Effector memory CD4-positive, alpha-beta T cell (primary cell): ENCODE measurements around the gene NAT16.
A peak's percentile ranks its signal among the peaks of the same experiment; 100 is the strongest.

Source experiments
- DNase-seq, 3 donors: peaks; one replicate each; pipeline ENCODE4 v3.0.0-alpha.2; 2020
- H3K27ac ChIP-seq: 2 replicates; pipeline ENCODE4 v1.7.0; 2013; ENCODE audit warnings: mild to moderate bottlenecking, low read length, moderate library complexity; ENCODE audit not compliant: insufficient read depth, poor library complexity, severe bottlenecking
- H3K27me3 ChIP-seq: replicated peaks from 2 replicates; pipeline ENCODE4 v1.7.0; 2013; ENCODE audit warnings: mild to moderate bottlenecking, low read length; ENCODE audit not compliant: insufficient read depth, control insufficient read depth, poor library complexity, severe bottlenecking
- H3K36me3 ChIP-seq: 2 replicates; pipeline ENCODE4 v1.7.0; 2013; ENCODE audit warnings: mild to moderate bottlenecking, low read length, moderate library complexity; ENCODE audit not compliant: control insufficient read depth, insufficient read depth
- H3K4me1 ChIP-seq: 2 replicates; pipeline ENCODE4 v1.7.0; 2013; ENCODE audit warnings: low read length, mild to moderate bottlenecking; ENCODE audit not compliant: control insufficient read depth, insufficient read depth, poor library complexity, severe bottlenecking
- H3K4me3 ChIP-seq: 2 replicates; pipeline ENCODE4 v1.7.0; 2013; ENCODE audit warnings: low read length, low read depth, mild to moderate bottlenecking; ENCODE audit not compliant: insufficient read depth, poor library complexity, severe bottlenecking
- H3K9me3 ChIP-seq: 2 replicates; pipeline ENCODE4 v1.7.0; 2013; ENCODE audit warnings: mild to moderate bottlenecking, low read length, moderate library complexity; ENCODE audit not compliant: control insufficient read depth

Gene NAT16

GRCh38 chr7:101172005-101172853 lies 7.9 kb downstream of the NAT16 start:
- no peak overlapping the region for H3K27ac ChIP-seq
- no peaks in the 10 kb centered on the region for H3K9me3 ChIP-seq
- no peak overlapping the region for H3K4me3 ChIP-seq
- no peak for DNase-seq
- H3K36me3 ChIP-seq, result no peaks in the 10 kb centered on the region
- peaks cover 97% of the 10 kb centered on the region for H3K27me3 ChIP-seq
- peaks cover 49% of the 10 kb centered on the region for H3K4me1 ChIP-seq

DNA sequence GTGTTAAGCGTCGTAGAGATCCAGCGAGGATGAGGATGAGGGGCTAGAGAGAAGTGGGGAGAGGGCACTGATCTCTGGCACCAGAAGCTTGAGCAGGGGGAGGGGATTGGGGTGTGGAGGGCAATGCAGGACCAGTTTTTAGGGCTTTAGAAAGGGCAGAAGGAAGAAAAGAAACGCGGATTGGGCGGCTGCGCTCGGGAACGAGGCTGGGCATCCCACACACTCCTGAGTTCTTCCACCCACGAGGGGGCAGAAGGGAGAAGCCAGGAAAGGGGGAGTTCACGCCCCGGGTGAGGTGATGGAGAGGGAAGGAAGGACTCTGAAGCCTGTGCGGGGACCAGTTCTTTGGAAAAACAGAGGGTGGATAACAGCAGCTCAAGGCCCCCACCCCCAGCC lies 8.7 kb downstream of the NAT16 start:
- DNase-seq, result no peak
- H3K27ac ChIP-seq, result no peak overlapping the region
- peaks cover 50% of the 10 kb centered on the region for H3K4me1 ChIP-seq
- H3K36me3 ChIP-seq, result no peaks in the 10 kb centered on the region
- H3K9me3 ChIP-seq, result no peaks in the 10 kb centered on the region
- peaks cover 97% of the 10 kb centered on the region for H3K27me3 ChIP-seq
- H3K4me3 ChIP-seq, result no peak overlapping the region

DNA sequence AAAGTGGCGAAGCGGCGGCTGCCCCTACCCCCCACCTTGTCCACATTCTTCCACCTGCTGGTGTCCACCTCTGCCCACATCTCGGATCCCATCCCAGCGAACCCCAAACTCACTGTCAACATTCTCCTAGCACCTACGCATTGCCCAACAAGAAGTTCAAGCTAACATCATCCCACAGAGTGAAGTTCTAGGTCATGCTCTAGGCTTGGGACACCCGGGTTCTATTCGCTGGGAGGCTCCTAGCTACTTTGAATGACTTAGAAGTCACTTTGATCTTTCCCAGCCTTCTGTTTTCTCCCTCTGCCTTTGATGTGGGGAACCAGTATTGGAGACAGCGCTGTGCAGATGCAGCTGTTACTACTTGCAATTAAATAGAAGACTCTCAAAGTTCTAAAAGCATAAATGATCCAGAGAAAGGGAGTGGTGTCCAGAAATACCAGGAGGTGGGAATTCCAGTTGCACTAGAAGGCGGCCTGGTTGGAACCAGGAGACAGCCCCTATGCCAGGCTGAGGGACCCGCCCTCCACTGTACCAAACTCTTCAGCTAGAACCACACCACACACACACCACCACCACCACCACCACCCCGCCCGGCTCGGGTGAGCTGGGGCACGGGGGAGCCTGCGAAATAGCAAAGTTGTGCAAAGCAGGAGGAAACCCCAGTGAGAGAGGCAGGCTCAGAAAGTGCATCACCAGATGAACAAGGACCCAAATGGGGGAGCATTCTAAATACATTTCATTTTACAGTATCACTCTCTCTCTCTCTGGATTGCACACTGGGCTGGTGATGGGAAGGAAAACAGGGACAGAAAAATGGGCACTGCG lies 9.3 kb downstream of the NAT16 start:
- no peaks in the 10 kb centered on the region for H3K9me3 ChIP-seq
- no peak overlapping the region for H3K27ac ChIP-seq
- DNase-seq, result no peak
- no peak overlapping the region for H3K4me3 ChIP-seq
- H3K4me1 ChIP-seq, result peaks cover 56% of the 10 kb centered on the region
- peaks cover 97% of the 10 kb centered on the region for H3K27me3 ChIP-seq
- H3K36me3 ChIP-seq, result no peaks in the 10 kb centered on the region

DNA sequence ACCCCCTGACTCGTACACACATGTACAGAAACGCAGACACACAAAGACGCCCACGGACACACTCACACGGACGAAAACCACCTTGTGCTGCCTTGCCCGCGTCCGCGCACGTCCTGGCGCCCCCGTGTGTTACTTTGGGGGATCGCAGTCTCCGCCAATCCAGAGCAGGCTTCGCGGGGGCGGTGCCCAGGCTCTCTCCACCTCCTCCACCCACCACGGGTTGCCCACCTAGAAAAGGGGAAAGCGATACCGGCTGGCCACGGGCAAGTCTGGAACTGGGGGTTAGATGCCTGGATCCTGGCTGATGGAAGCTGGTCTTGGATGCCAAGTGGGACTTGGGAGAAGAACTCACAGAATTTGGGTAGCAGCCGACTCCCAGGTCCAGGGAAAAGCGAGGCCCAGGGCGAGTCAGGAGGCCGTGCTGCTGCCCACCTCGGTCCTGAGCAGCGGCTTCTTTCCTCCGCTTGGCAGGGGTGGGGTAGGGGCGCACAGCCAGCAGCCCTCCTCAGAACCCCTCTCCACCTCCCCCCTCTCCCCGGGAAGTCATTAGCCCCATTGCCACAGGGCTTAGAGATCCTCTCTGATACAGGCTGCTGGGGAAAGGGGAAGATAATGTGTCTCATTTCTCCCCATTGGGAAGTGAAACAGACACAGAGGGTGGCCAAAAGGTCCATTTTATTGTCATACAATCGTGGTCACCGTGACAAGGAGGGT lies 10.1 kb downstream of the NAT16 start:
- H3K4me3 ChIP-seq, result peak overlapping the region; percentile 2

GRCh38 chr7:101169110-101169837 lies 10.8 kb downstream of the NAT16 start:
- Histone ChIP-seq H3K36me3 (no peaks in the 10 kb centered on the region), H3K4me1 (peaks cover 68% of the 10 kb centered on the region), H3K9me3 (no peaks in the 10 kb centered on the region), H3K27me3 (peaks cover 97% of the 10 kb centered on the region), H3K4me3 (peak overlapping the region; percentile 2), H3K27ac (no peak overlapping the region)
- no peak for DNase-seq

More for the DNA sequence above, 10.1 kb downstream of the NAT16 start:
- Histone ChIP-seq H3K27ac (no peak overlapping the region), H3K36me3 (no peaks in the 10 kb centered on the region), H3K4me1 (peaks cover 64% of the 10 kb centered on the region), H3K9me3 (no peaks in the 10 kb centered on the region), H3K27me3 (peaks cover 95% of the 10 kb centered on the region)
- peak; percentile 56 to 69 (median 58) for DNase-seq

DNA sequence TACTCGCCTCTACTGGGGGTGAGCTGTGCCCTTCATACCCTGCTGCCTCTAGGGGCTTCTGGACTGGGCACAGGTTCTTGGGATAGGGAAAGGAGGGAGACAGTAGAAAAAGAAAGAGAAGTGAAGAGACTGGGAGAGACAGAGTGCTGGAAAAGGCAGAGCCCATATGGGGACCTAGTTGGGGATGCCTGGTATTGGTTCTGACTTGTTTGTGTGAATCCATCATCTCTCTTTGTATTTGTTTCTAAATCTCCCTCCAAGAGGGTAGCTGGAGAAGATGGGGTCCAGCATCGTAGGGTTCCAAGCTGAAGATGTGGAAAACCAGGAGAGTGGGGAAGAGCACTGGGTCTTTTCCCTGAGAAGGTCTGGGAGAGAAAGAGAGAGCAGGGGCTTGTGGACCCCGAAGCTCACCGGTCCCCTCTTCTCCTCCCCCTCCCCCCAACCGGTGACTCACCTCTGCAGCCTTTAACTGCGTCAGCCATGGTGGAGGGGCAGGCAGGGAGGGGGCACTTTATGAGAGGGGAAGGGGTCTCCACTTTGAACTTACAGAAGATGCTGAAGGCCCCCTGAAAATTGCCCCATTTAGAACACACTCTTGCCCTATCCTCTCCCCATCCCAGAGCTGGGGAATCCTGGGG lies 11.6 kb downstream of the NAT16 start:
- Histone ChIP-seq H3K4me1 (peaks cover 72% of the 10 kb centered on the region), H3K27ac (no peak overlapping the region), H3K9me3 (no peaks in the 10 kb centered on the region), H3K36me3 (no peaks in the 10 kb centered on the region), H3K27me3 (peaks cover 95% of the 10 kb centered on the region), H3K4me3 (no peak overlapping the region)
- no peak for DNase-seq

- DNase-seq, result no peak
- Histone ChIP-seq H3K9me3 (no peaks in the 10 kb centered on the region), H3K36me3 (no peaks in the 10 kb centered on the region), H3K4me1 (peaks cover 68% of the 10 kb centered on the region), H3K27me3 (peaks cover 88% of the 10 kb centered on the region), H3K27ac (no peak overlapping the region), H3K4me3 (no peak overlapping the region)
These were observed 12.3 kb downstream of the NAT16 start for GRCh38 chr7:101167645-101168411.

DNA sequence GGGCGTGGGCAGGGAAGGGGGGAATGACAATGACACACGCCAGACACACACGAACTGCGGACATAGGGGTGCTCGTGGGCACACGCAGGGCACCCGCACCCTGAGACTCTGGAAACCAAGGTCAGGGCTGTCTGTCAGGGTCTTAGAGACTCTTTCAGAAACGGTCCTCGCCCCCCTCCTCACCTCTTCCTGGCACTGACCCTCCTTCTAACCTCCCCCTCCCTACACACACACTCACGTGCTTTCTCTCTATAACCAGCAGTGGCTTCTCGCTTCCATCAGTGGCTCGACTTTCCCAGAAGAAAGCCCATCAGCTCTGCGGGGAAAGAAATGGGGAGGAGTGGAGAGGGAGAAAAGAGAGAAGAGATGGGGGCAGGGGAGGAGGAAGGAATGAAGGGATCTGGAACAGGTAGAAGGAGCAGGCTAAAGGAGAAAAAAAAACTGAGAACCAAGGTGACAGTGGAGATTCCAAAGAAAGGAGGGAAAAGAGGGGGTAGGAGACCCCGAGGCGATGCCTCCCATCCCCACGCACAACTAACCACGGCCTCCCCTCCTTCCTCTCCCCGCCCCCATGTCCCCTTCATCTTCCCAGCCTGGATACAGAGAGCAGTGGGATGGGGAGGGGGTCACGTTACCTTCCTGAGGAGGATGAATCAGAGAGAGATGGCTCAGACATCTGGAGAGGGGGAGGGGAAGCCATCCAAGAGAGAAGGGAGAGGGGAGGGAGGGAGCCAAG lies 13.0 kb downstream of the NAT16 start:
- DNase-seq, result no peak
- Histone ChIP-seq H3K27me3 (peaks cover 88% of the 10 kb centered on the region), H3K27ac (no peak overlapping the region), H3K9me3 (no peaks in the 10 kb centered on the region), H3K4me1 (peaks cover 66% of the 10 kb centered on the region), H3K4me3 (no peak overlapping the region), H3K36me3 (no peaks in the 10 kb centered on the region)
